K562 (cell line): ENCODE data around the gene CDRT4. TPM values are rescaled to one million over a fixed set of nuclear protein-coding genes. Genes with fewer than 3 reads are reported as not detected.

Source experiments
- ATAC-seq: fragments of 200-7000 bp; cut with Tn5 transposase; 3 replicates; pipeline ENCODE4 v1.9.1; 2020; ENCODE audit warnings: moderate library complexity
- BruUV-seq: library from RNA; stranded (reverse); fragments of 400-500 nt; replicated peaks from 2 replicates; lab custom pipeline; 2021; lab: Mats Ljungman, UMichigan
- CTCF ChIA-PET: fragments of 300-600 bp; formaldehyde crosslinking; extraction: SDS; loops from one replicate; lab custom pipeline; 2021; ENCODE audit warnings: low intra/inter-chr PET ratio; lab: Yijun Ruan, JAX
- POLR2A ChIA-PET: fragments of 300-600, 350-650 bp; sonication (Branson Sonifier 250); formaldehyde crosslinking; extraction: SDS; loops from one replicate; lab custom pipeline; 2021; ENCODE audit warnings: antibody characterized with exemption, inconsistent platforms; lab: Yijun Ruan, JAX
- DNase-seq, 4 experiments: peaks; one replicate each; pipeline versions ENCODE4 v3.0.0 to v3.0.0-alpha.2; 2011 to 2018; ENCODE audit warnings: low spot score in 3 of 4, mixed read lengths in 3 of 4; ENCODE audit errors: extremely low read depth in 1 of 4
- FAIRE-seq: peaks from 2 replicates; lab custom pipeline; 2011; peaks lifted over from hg19 to GRCh38; lab: Jason Lieb, UNC
- H2AFZ ChIP-seq: 2 replicates; pipeline ENCODE4 v1.6.0; 2011; ENCODE audit warnings: low read depth, low read length, control low read depth, inconsistent platforms
- H3K27ac ChIP-seq: fragments of 200-600 bp; 3 replicates; pipeline ENCODE4 v1.8.0; 2011; ENCODE audit warnings: low read depth, mild to moderate bottlenecking, control low read depth, inconsistent platforms, low read length, moderate library complexity, mixed read lengths; ENCODE audit errors: extremely low read depth
- H3K27me3 ChIP-seq, 2 experiments: fragments of 300-600 bp in 1 of 2; 2 replicates in 1 of 2; 3 replicates in 1 of 2; pipeline versions ENCODE4 v1.6.0 to v1.8.0; 2011; ENCODE audit warnings: inconsistent platforms in 2 of 2, low read length in 2 of 2, mild to moderate bottlenecking in 1 of 2, mixed read lengths in 1 of 2, moderate library complexity in 1 of 2; ENCODE audit not compliant: control insufficient read depth in 2 of 2, insufficient read depth in 2 of 2
- H3K36me3 ChIP-seq: fragments of 300-600 bp; 3 replicates; pipeline ENCODE4 v1.8.0; 2011; ENCODE audit warnings: mild to moderate bottlenecking, low read length, inconsistent platforms; ENCODE audit not compliant: control insufficient read depth, insufficient read depth
- H3K4me1 ChIP-seq, 2 experiments: fragments of 200-600 bp in 1 of 2; replicated peaks in 1 of 2; 2 replicates in 1 of 2; 3 replicates in 1 of 2; pipeline versions ENCODE4 v1.5.1 to v1.8.0; 2011; ENCODE audit warnings: inconsistent platforms in 2 of 2, low read length in 2 of 2, mild to moderate bottlenecking in 1 of 2, mixed read lengths in 1 of 2, moderate library complexity in 1 of 2; ENCODE audit not compliant: control insufficient read depth in 2 of 2, insufficient read depth in 2 of 2
- H3K4me2 ChIP-seq: 2 replicates; pipeline ENCODE4 v1.6.1; 2011; ENCODE audit warnings: low read length, control low read depth, inconsistent platforms, mixed read lengths; ENCODE audit not compliant: insufficient read depth
- H3K4me3 ChIP-seq: fragments of 200-600 bp; sonication (generic), shearing (Covaris generic); 2 replicates; pipeline ENCODE4 v1.5.1; 2016; ENCODE audit warnings: control low read depth, inconsistent platforms
- H3K79me2 ChIP-seq: fragments of 200-600 bp; 3 replicates; pipeline ENCODE4 v1.8.0; 2011; ENCODE audit warnings: low read length, inconsistent platforms; ENCODE audit not compliant: control insufficient read depth, insufficient read depth
- H3K9ac ChIP-seq, 2 experiments: 2 replicates each; pipeline versions ENCODE4 v1.6.0 to v1.6.1; 2011; ENCODE audit warnings: low read depth in 2 of 2, low read length in 2 of 2, control low read depth in 1 of 2, inconsistent platforms in 1 of 2, mild to moderate bottlenecking in 1 of 2, mixed read lengths in 1 of 2; ENCODE audit not compliant: insufficient read depth in 1 of 2
- H3K9me1 ChIP-seq: one replicate; pipeline ENCODE4 v1.6.0; 2011; ENCODE audit warnings: inconsistent platforms, mild to moderate bottlenecking, low read length, moderate library complexity; ENCODE audit not compliant: control insufficient read depth, insufficient read depth
- H3K9me3 ChIP-seq: replicated peaks from 2 replicates; pipeline ENCODE4 v1.5.1; 2011; ENCODE audit warnings: low read depth, low read length, inconsistent platforms; ENCODE audit not compliant: control insufficient read depth, insufficient read depth
- H4K20me1 ChIP-seq: replicated peaks from 2 replicates; pipeline ENCODE4 v1.6.1; 2011; ENCODE audit warnings: low read length, inconsistent platforms, mixed read lengths; ENCODE audit not compliant: control insufficient read depth, insufficient read depth
- ZEB2 ChIP-seq: fragments of 450-650 bp; IDR thresholded peaks from 2 replicates; pipeline ENCODE4 v1.6.1; 2016
- WGBS: fragments of 100-300 bp; shearing (Covaris generic); methylation state at CpG from one replicate; pipeline ENCODE4 v1.1.6; 2016; ENCODE audit warnings: low coverage, mixed read lengths; ENCODE audit not compliant: insufficient coverage; ENCODE audit errors: missing lambda C conversion rate; 5-methylcytosine and 5-hydroxymethylcytosine counted together
- in situ Hi-C: fragments of 300-500 bp; cut with MboI; formaldehyde crosslinking; loops from 4 replicates; pipeline ENCODE4 v1.15.0; 2018; ENCODE audit warnings: inconsistent platforms, mixed read lengths
- intact Hi-C: fragments of 100-400 bp; cut with micrococcal nuclease; formaldehyde crosslinking; loops from 2 replicates; pipeline ENCODE4 v1.14.2; 2022
- polyA plus RNA-seq, 8 experiments: library from polyadenylated mRNA; depleted of rRNA in 4 of 8; stranded (reverse) in 5 of 8; unstranded in 3 of 8; fragments of >200 nt; fragmentation: Nextera tagmentation in 2 of 8; fragmentation: Illumina TruSeq in 1 of 8; extraction: Ambion mirVana in 2 of 8; extraction: Trizol in 1 of 8; gene quantifications; 2 replicates each; pipeline versions ENCODE4 v1.2.1 to v1.2.3, GENCODE V29; 2011 to 2014; ENCODE audit warnings: inconsistent platforms in 1 of 8, missing spikeins in 1 of 8
- total RNA-seq, 7 experiments: library from RNA; depleted of rRNA in 6 of 7; stranded (reverse); fragments of >200 nt in 6 of 7; fragmentation: Illumina TruSeq in 2 of 7; extraction: Trizol in 2 of 7; gene quantifications; 2 replicates each; pipeline versions ENCODE4 v1.2.1 to v1.2.3, GENCODE V29; 2011 to 2021; ENCODE audit warnings: low replicate concordance in 1 of 7
- TF ChIP-seq, protein P1 (sequence below): IDR thresholded peaks from 3 replicates; pipeline ENCODE4 v1.6.1; 2011; ENCODE audit warnings: borderline replicate concordance, mild to moderate bottlenecking, moderate library complexity; ENCODE audit not compliant: insufficient read length; ENCODE audit errors: extremely low read depth

CDRT4 gene
- total and polyA plus RNA-seq, 9 of the 15 experiments (the other 6 are each of a cell fraction or from before 2014, with no cell fraction given) = 1.7 to 6.4 (median 3.5) TPM

DNA sequence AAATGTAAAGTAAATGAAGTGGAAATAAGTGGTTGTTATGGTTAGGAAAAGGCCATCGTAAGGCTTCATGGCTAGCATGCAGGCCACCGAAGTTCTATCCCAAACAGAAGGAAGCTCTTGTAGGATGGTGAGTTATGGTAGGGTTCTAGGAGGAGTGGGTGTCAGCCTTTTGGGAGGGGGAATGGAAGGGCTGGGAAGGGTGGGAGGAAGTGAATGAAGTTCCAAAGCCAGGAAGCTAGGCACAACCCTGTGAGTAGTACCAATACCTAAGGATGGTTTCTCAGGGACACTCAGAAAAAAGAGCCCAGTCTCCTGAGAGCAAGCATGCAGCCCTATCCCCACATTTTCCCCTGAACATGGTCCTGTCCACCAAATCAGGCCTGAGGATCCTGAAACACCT, 36.3 kb upstream of the CDRT4 start:
- Histone ChIP-seq H3K9me3 (no peaks in the 10 kb centered on the region), H3K4me2 (no peak overlapping the region), H4K20me1 (no peaks in the 10 kb centered on the region), H3K27ac (no peak overlapping the region), H3K4me3 (no peak overlapping the region), H3K9me1 (no peaks in the 10 kb centered on the region), H3K4me1 (peaks cover 0 to 10% of the 10 kb centered on the region in 2 experiments; a peak in 2 of 5 replicates), H3K79me2 (no peaks in the 10 kb centered on the region)
- CTCF ChIA-PET = interaction anchor here (0.5 to 2.8 kb wide), 2 partner anchors 247 to 574 kb away, joined by 3 to 12 read pairs; no protein-coding TSS in a partner anchor
- BruUV-seq = no TSS peak
- ATAC-seq = no peak
- in situ Hi-C loops = loop anchor here (5.0 kb wide), 2 partner anchors 36 to 246 kb away; partner anchors contain the start of gene CDRT4
- TF ChIP-seq, protein P1, sequence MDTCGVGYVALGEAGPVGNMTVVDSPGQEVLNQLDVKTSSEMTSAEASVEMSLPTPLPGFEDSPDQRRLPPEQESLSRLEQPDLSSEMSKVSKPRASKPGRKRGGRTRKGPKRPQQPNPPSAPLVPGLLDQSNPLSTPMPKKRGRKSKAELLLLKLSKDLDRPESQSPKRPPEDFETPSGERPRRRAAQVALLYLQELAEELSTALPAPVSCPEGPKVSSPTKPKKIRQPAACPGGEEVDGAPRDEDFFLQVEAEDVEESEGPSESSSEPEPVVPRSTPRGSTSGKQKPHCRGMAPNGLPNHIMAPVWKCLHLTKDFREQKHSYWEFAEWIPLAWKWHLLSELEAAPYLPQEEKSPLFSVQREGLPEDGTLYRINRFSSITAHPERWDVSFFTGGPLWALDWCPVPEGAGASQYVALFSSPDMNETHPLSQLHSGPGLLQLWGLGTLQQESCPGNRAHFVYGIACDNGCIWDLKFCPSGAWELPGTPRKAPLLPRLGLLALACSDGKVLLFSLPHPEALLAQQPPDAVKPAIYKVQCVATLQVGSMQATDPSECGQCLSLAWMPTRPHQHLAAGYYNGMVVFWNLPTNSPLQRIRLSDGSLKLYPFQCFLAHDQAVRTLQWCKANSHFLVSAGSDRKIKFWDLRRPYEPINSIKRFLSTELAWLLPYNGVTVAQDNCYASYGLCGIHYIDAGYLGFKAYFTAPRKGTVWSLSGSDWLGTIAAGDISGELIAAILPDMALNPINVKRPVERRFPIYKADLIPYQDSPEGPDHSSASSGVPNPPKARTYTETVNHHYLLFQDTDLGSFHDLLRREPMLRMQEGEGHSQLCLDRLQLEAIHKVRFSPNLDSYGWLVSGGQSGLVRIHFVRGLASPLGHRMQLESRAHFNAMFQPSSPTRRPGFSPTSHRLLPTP = no peak
- TF ChIP-seq ZEB2 = no peak
- TF ChIP-seq, all 486 proteins: peak for 0
- Histone ChIP-seq H2AFZ (no peak overlapping the region), H3K36me3 (peaks cover 9% of the 10 kb centered on the region; the same call in 2 of the 3 replicates), H3K27me3 (no peaks in the 10 kb centered on the region), H3K9ac (no peak overlapping the region)
- FAIRE-seq (no peak), DNase-seq (no peak)
- POLR2A ChIA-PET = no interaction called here
- WGBS = 85% methylated on average over 2 of the region's 2 CpGs
- intact Hi-C loops = no loop called here
